ENCODE data around the gene UBE4B. TPM values are rescaled to one million over a fixed set of nuclear protein-coding genes. Genes with fewer than 3 reads are reported as not detected.

Gene UBE4B
- total RNA-seq, 1 experiment from 2014 or later = 40.3 TPM

DNA sequence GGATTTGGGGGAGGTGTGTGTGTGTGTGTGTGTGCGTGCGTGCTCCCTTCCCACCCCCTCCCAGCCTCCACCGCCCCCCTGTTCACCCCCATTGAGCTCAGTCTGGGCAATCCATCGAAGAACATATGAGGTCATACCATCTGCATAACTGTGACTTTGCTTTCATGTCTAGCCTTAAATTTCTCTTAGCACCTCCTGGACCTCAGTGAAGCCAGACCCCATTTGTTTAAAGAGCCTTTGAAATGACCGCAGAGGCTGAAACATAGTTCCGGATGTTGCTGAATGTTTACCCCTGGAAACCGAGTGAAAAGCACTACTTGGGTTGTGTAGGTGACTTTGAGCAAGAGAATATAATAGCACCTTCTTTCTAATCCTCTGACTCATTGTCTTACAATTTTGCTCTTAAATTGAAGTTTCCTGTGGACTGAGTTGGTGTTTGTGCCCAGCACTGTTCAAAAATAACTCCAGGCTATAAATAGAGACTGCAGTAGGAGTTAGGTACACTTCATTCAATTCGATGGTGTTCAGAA is 75.4 kb downstream of the UBE4B start:
- H3K36me3 ChIP-seq (ENCODE audit: control insufficient read depth, insufficient read depth, low read length) = no peaks in the 10 kb centered on the region
- POLR2A ChIA-PET = no interaction called here
- Mint-ChIP-seq H3K27me3 (ENCODE audit: insufficient read depth, unreplicated experiment) (no peaks in the 10 kb centered on the region), H3K36me3 (ENCODE audit: insufficient read depth, unreplicated experiment) (peaks cover 28% of the 10 kb centered on the region), H3K4me1 (ENCODE audit: low read depth, unreplicated experiment) (no peaks in the 10 kb centered on the region), H3K9me3 (ENCODE audit: unreplicated experiment) (no peaks in the 10 kb centered on the region), H3K27ac (ENCODE audit: unreplicated experiment) (no peak overlapping the region), H3K4me3 (ENCODE audit: unreplicated experiment) (no peak overlapping the region)
- no TSS peak for BruUV-seq (replicated peaks)
- no peak for DNase-seq
- TF ChIP-seq, protein P1, sequence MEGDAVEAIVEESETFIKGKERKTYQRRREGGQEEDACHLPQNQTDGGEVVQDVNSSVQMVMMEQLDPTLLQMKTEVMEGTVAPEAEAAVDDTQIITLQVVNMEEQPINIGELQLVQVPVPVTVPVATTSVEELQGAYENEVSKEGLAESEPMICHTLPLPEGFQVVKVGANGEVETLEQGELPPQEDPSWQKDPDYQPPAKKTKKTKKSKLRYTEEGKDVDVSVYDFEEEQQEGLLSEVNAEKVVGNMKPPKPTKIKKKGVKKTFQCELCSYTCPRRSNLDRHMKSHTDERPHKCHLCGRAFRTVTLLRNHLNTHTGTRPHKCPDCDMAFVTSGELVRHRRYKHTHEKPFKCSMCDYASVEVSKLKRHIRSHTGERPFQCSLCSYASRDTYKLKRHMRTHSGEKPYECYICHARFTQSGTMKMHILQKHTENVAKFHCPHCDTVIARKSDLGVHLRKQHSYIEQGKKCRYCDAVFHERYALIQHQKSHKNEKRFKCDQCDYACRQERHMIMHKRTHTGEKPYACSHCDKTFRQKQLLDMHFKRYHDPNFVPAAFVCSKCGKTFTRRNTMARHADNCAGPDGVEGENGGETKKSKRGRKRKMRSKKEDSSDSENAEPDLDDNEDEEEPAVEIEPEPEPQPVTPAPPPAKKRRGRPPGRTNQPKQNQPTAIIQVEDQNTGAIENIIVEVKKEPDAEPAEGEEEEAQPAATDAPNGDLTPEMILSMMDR (IDR thresholded peaks at IDR 0.05; ENCODE audit: insufficient read depth in 1 of 2, low read depth in 1 of 2, low read length in 1 of 2, severe bottlenecking in 1 of 2, unreplicated experiment in 1 of 2) = no peak
- H3K9me3 ChIP-seq = no peaks in the 10 kb centered on the region
- H3K27me3 ChIP-seq (replicated peaks; ENCODE audit: control insufficient read depth, insufficient read depth, low read length) = no peaks in the 10 kb centered on the region
- no peaks in the 10 kb centered on the region for H3K4me1 ChIP-seq
- no peak overlapping the region for H3K4me3 ChIP-seq (ENCODE audit: low read depth, low read length)
- intact Hi-C loops (cut with micrococcal nuclease; ENCODE audit: unreplicated experiment) = no loop called here
- CTCF ChIA-PET = no interaction called here

DNA sequence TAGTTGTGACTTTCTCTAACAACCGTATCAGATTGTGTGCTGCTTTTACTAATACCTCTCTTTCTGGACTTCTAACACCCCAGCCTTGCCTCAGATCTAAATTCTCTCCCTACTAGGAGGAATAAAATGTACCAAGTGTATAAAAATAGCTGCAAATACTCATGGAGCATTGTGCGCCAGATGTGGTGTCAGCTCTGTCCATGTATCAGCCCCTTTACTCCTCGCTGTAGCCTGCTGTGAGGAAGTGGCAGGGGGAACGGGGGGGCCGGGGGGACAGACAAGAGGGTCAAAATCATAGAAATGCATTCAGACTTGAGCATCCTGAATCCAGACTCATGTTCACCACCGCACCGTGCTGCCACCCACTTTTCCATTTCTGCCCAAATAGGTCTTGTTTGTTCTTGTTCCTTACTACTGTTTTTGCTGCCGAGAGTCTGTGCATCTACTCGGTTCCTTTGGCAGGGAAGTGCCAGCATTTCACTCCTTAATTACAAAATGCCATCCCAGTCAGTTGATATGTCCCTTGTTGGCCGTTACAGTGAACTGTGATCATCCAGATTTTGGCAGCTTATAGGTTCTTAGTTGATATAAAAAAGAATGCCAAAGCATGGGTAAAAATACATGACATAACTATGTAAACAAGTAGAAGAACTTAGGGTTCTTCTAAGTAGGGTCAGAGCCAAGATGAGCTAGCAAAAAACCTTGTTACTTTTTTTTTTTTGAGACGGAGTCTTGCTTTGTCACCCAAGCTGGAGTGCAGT is 76.4 kb downstream of the UBE4B start:
- no peaks in the 10 kb centered on the region for H3K4me1 Mint-ChIP-seq (ENCODE audit: low read depth, unreplicated experiment)
- Histone ChIP-seq H3K27me3 (replicated peaks; ENCODE audit: control insufficient read depth, insufficient read depth, low read length) (no peaks in the 10 kb centered on the region), H3K4me3 (ENCODE audit: low read depth, low read length) (no peak overlapping the region), H3K4me1 (no peaks in the 10 kb centered on the region), H3K36me3 (ENCODE audit: control insufficient read depth, insufficient read depth, low read length) (no peaks in the 10 kb centered on the region), H3K9me3 (no peaks in the 10 kb centered on the region)
- DNase-seq = no peak
- intact Hi-C loops (cut with micrococcal nuclease; ENCODE audit: unreplicated experiment) = no loop called here
- no peak overlapping the region for H3K27ac Mint-ChIP-seq (ENCODE audit: unreplicated experiment)
- TF ChIP-seq, protein P1 (IDR thresholded peaks at IDR 0.05; ENCODE audit: insufficient read depth in 1 of 2, low read depth in 1 of 2, low read length in 1 of 2, severe bottlenecking in 1 of 2, unreplicated experiment in 1 of 2) = no peak
- peaks cover 28% of the 10 kb centered on the region for H3K36me3 Mint-ChIP-seq (ENCODE audit: insufficient read depth, unreplicated experiment)
- ChIA-PET CTCF (no interaction called here), POLR2A (no interaction called here)
- no peaks in the 10 kb centered on the region for H3K9me3 Mint-ChIP-seq (ENCODE audit: unreplicated experiment)
- H3K27me3 Mint-ChIP-seq (ENCODE audit: insufficient read depth, unreplicated experiment) = no peaks in the 10 kb centered on the region
- H3K4me3 Mint-ChIP-seq (ENCODE audit: unreplicated experiment) = no peak overlapping the region
- no TSS peak for BruUV-seq (replicated peaks)

DNA sequence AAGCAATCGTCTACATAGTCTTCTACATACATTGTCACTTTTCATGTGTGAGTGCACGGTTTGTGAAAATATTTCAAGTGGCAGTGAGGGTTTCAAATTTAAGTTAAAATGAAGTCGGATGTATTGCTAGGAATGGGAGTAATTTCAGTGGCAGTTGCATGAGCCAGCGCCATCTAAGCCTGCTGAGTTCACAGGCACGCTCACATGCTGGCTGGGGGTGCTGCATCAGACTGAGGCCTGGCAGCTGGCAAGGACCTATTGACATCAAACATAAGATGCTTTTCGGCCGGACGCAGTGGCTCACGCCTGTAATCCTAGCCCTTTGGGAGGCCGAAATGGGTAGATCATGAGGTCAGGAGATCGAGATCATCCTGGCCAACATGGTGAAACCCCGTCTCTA is 80.7 kb downstream of the UBE4B start:
- Histone ChIP-seq H3K27me3 (replicated peaks; ENCODE audit: control insufficient read depth, insufficient read depth, low read length) (no peaks in the 10 kb centered on the region), H3K9me3 (no peaks in the 10 kb centered on the region), H3K36me3 (ENCODE audit: control insufficient read depth, insufficient read depth, low read length) (no peaks in the 10 kb centered on the region), H3K4me1 (no peaks in the 10 kb centered on the region), H3K4me3 (ENCODE audit: low read depth, low read length) (no peak overlapping the region)
- peaks cover 16% of the 10 kb centered on the region for H3K36me3 Mint-ChIP-seq (ENCODE audit: insufficient read depth, unreplicated experiment)
- peak overlapping the region; percentile 4 for H3K27ac Mint-ChIP-seq (ENCODE audit: unreplicated experiment)
- H3K27me3 Mint-ChIP-seq (ENCODE audit: insufficient read depth, unreplicated experiment) = no peaks in the 10 kb centered on the region
- no TSS peak for BruUV-seq (replicated peaks)
- POLR2A ChIA-PET = no interaction called here
- no peak overlapping the region for H3K4me3 Mint-ChIP-seq (ENCODE audit: unreplicated experiment)
- no peaks in the 10 kb centered on the region for H3K4me1 Mint-ChIP-seq (ENCODE audit: low read depth, unreplicated experiment)
- DNase-seq = no peak
- intact Hi-C loops (cut with micrococcal nuclease; ENCODE audit: unreplicated experiment) = no loop called here
- TF ChIP-seq, protein P1 (IDR thresholded peaks at IDR 0.05; ENCODE audit: insufficient read depth in 1 of 2, low read depth in 1 of 2, low read length in 1 of 2, severe bottlenecking in 1 of 2, unreplicated experiment in 1 of 2) = no peak
- CTCF ChIA-PET = no interaction called here
- H3K9me3 Mint-ChIP-seq (ENCODE audit: unreplicated experiment) = no peaks in the 10 kb centered on the region

All from Caco-2 (cell line).